Neural cell (in vitro differentiated cells): ENCODE measurements around the gene DIP2C. TPM values are rescaled to one million over a fixed set of nuclear protein-coding genes. Genes with fewer than 3 reads are reported as not detected.

ENCODE experiments used
- H2AFZ ChIP-seq: fragments of 200-600, 300-800 bp; sonication (generic), shearing (Covaris generic); 2 replicates; pipeline ENCODE4 v1.6.0; 2014; ENCODE audit warnings: low read depth, mild to moderate bottlenecking, antibody characterized with exemption, low read length, moderate library complexity
- H3F3A ChIP-seq: fragments of 200-600 bp; shearing (Covaris generic); 2 replicates; pipeline ENCODE4 v1.6.1; 2016; ENCODE audit warnings: mild to moderate bottlenecking, moderate library complexity, mixed read lengths, antibody characterized with exemption, low read length; ENCODE audit not compliant: insufficient read depth, poor library complexity, severe bottlenecking
- H3K27ac ChIP-seq: fragments of 200-600, 300-800 bp; sonication (generic), shearing (Covaris generic); 2 replicates; pipeline ENCODE4 v1.5.1; 2014; ENCODE audit warnings: mild to moderate bottlenecking, low read length, moderate library complexity
- H3K27me3 ChIP-seq: fragments of 300-800, 200-600 bp; sonication (generic), shearing (Covaris generic); 2 replicates; pipeline ENCODE4 v1.6.0; 2014; ENCODE audit warnings: mild to moderate bottlenecking, low read depth, low read length, moderate library complexity; ENCODE audit not compliant: insufficient read depth
- H3K36me3 ChIP-seq: fragments of 300-800, 200-600 bp; sonication (generic), shearing (Covaris generic); 2 replicates; pipeline ENCODE4 v1.5.1; 2014; ENCODE audit warnings: mild to moderate bottlenecking, antibody characterized with exemption, low read length, moderate library complexity; ENCODE audit not compliant: insufficient read depth
- H3K4me2 ChIP-seq: fragments of 300-800, 200-600 bp; sonication (generic), shearing (Covaris generic); 2 replicates; pipeline ENCODE4 v1.6.0; 2014; ENCODE audit warnings: mild to moderate bottlenecking, low read length
- H3K4me3 ChIP-seq: fragments of 300-800, 200-600 bp; sonication (generic), shearing (Covaris generic); 2 replicates; pipeline ENCODE4 v1.5.1; 2014; ENCODE audit warnings: mild to moderate bottlenecking, low read length, moderate library complexity
- H3K79me2 ChIP-seq: fragments of 200-600 bp; shearing (Covaris generic); replicated peaks from 2 replicates; pipeline ENCODE4 v1.6.0; 2014; ENCODE audit warnings: mild to moderate bottlenecking, low read length, moderate library complexity; ENCODE audit not compliant: insufficient read depth
- H3K9ac ChIP-seq: fragments of 300-800, 200-600 bp; sonication (generic), shearing (Covaris generic); 2 replicates; pipeline ENCODE4 v1.6.1; 2016; ENCODE audit warnings: mild to moderate bottlenecking, low read length, mixed read lengths
- H3K9me2 ChIP-seq: fragments of 200-600 bp; shearing (Covaris generic); 2 replicates; pipeline ENCODE4 v1.6.1; 2016; ENCODE audit warnings: mild to moderate bottlenecking, low read length, mixed read lengths; ENCODE audit not compliant: insufficient read depth
- H3K9me3 ChIP-seq: fragments of 200-600, 300-800 bp; sonication (generic), shearing (Covaris generic); 2 replicates; pipeline ENCODE4 v1.6.1; 2016; ENCODE audit warnings: mild to moderate bottlenecking, mixed run types, low read length, moderate library complexity, mixed read lengths
- H4K20me1 ChIP-seq: fragments of 200-600 bp; shearing (Covaris generic); 2 replicates; pipeline ENCODE4 v1.6.1; 2016; ENCODE audit warnings: mild to moderate bottlenecking, mixed run types; ENCODE audit not compliant: insufficient read depth
- CTCF ChIP-seq: fragments of 450-650 bp; IDR thresholded peaks from 2 replicates; pipeline ENCODE4 v1.5.1; 2014; ENCODE audit warnings: antibody characterized with exemption, mild to moderate bottlenecking, moderate library complexity; ENCODE audit not compliant: poor library complexity, severe bottlenecking
- EP300 ChIP-seq: fragments of 450-650 bp; conservative IDR thresholded peaks from 2 replicates; pipeline ENCODE4 v1.6.1; 2014; ENCODE audit warnings: antibody characterized with exemption, mild to moderate bottlenecking, moderate library complexity; ENCODE audit not compliant: poor library complexity, severe bottlenecking
- EZH2 ChIP-seq: fragments of 200-600, 300-800 bp; shearing (Covaris generic), sonication (generic); IDR thresholded peaks from 2 replicates; pipeline ENCODE4 v1.6.1; 2014; ENCODE audit warnings: antibody characterized with exemption, low read length, borderline replicate concordance, mild to moderate bottlenecking; ENCODE audit not compliant: insufficient read depth, poor library complexity, severe bottlenecking
- MXI1 ChIP-seq: fragments of 450-650 bp; conservative IDR thresholded peaks from 2 replicates; pipeline ENCODE4 v1.6.1; 2014; ENCODE audit warnings: antibody characterized with exemption, mild to moderate bottlenecking; ENCODE audit not compliant: poor library complexity, severe bottlenecking
- POLR2AphosphoS5 ChIP-seq: IDR thresholded peaks from 2 replicates; pipeline ENCODE4 v1.6.1; 2012
- RAD21 ChIP-seq: fragments of 450-650 bp; conservative IDR thresholded peaks from 2 replicates; pipeline ENCODE4 v1.6.1; 2014; ENCODE audit warnings: antibody characterized with exemption, mild to moderate bottlenecking, moderate library complexity
- REST ChIP-seq: IDR thresholded peaks from 2 replicates; pipeline ENCODE4 v1.6.1; 2012; ENCODE audit warnings: borderline replicate concordance
- SMC3 ChIP-seq: fragments of 450-650 bp; conservative IDR thresholded peaks from 2 replicates; pipeline ENCODE4 v1.6.1; 2014; ENCODE audit warnings: antibody characterized with exemption, mild to moderate bottlenecking, moderate library complexity; ENCODE audit not compliant: poor library complexity
- TAF1 ChIP-seq: IDR thresholded peaks from 2 replicates; pipeline ENCODE4 v1.6.1; 2012; ENCODE audit warnings: low read depth
- polyA plus RNA-seq: library from polyadenylated mRNA; depleted of rRNA; stranded (reverse); fragments of >200 nt; gene quantifications from 2 replicates; pipeline ENCODE4 v1.2.3, GENCODE V29; 2014

Gene DIP2C
- polyA plus RNA-seq, 1 donor from 2014 or later: 24.1 TPM

GRCh38 chr10:722281-723060 lies 33.0 kb upstream of the DIP2C start:
- Histone ChIP-seq H3K27ac (no peak overlapping the region), H3K4me3 (no peak overlapping the region), H3K27me3 (no peaks in the 10 kb centered on the region), H3K9me3 (no peaks in the 10 kb centered on the region), H3K4me2 (no peak overlapping the region), H3F3A (no peaks in the 10 kb centered on the region), H3K79me2 (no peaks in the 10 kb centered on the region), H3K9ac (no peak overlapping the region), H4K20me1 (no peaks in the 10 kb centered on the region), H3K9me2 (no peaks in the 10 kb centered on the region), H3K36me3 (no peaks in the 10 kb centered on the region), H2AFZ (no peak overlapping the region)
- TF ChIP-seq RAD21 (no peak), REST (no peak)

- Histone ChIP-seq H2AFZ (no peak overlapping the region), H3K79me2 (no peaks in the 10 kb centered on the region), H3K27ac (no peak overlapping the region), H3K9me3 (peaks cover 11% of the 10 kb centered on the region), H4K20me1 (no peaks in the 10 kb centered on the region), H3K9ac (no peak overlapping the region), H3K9me2 (no peaks in the 10 kb centered on the region), H3F3A (no peaks in the 10 kb centered on the region), H3K36me3 (no peaks in the 10 kb centered on the region), H3K4me2 (no peak overlapping the region), H3K27me3 (no peaks in the 10 kb centered on the region), H3K4me3 (no peak overlapping the region)
- TF ChIP-seq TAF1 (no peak), MXI1 (no peak), RAD21 (no peak), REST (no peak), EP300 (no peak), SMC3 (no peak), CTCF (no peak), EZH2 (no peak), POLR2AphosphoS5 (no peak)
Observed at GRCh38 chr10:718143-718700, 28.8 kb upstream of the DIP2C start.
